ENCODE measurements around the gene DAB2IP.

DNA sequence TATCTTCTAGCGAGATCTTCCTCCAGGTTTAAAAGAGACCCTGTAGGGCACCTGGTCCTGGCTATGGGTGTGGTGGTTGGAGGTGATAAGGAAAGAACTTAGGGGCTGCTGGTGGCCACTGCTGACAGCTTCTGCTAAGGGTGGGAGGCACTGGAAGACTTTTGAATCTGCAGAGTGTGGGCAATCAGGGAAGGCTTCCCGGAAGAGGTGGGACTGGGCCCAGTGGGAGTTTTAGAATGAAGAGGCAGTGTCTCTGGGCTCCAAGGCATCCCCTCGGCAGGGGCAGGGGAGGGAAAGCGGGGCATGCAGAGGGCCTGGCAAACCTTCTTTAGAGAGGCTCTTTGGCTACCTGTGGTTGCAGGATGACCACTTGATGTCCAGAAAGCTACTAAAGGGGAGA, 23.0 kb upstream of the DAB2IP start:
- TF ChIP-seq, protein P1, sequence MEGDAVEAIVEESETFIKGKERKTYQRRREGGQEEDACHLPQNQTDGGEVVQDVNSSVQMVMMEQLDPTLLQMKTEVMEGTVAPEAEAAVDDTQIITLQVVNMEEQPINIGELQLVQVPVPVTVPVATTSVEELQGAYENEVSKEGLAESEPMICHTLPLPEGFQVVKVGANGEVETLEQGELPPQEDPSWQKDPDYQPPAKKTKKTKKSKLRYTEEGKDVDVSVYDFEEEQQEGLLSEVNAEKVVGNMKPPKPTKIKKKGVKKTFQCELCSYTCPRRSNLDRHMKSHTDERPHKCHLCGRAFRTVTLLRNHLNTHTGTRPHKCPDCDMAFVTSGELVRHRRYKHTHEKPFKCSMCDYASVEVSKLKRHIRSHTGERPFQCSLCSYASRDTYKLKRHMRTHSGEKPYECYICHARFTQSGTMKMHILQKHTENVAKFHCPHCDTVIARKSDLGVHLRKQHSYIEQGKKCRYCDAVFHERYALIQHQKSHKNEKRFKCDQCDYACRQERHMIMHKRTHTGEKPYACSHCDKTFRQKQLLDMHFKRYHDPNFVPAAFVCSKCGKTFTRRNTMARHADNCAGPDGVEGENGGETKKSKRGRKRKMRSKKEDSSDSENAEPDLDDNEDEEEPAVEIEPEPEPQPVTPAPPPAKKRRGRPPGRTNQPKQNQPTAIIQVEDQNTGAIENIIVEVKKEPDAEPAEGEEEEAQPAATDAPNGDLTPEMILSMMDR (IDR thresholded peaks at IDR 0.05; ENCODE audit: low read depth, low read length, poor library complexity, severe bottlenecking) = no peak
- no peak for TF ChIP-seq EZH2phosphoT487 (IDR thresholded peaks at IDR 0.05; ENCODE audit: borderline replicate concordance, low read length)
